Left lobe of liver (tissue), 2 donors: ENCODE data around the gene C1orf122. TPM values are rescaled to one million over a fixed set of nuclear protein-coding genes. Genes with fewer than 3 reads are reported as not detected.

Experiments used
- ATAC-seq: fragments of 200-7000 bp; cut with Tn5 transposase; one replicate; pipeline ENCODE4 v1.9.1; 2020; ENCODE audit warnings: mild to moderate bottlenecking, moderate library complexity
- DNase-seq: peaks from one replicate; pipeline ENCODE4 v3.0.0-alpha.2; 2020; ENCODE audit warnings: low spot score
- total RNA-seq: library from RNA; stranded (reverse); gene quantifications from one replicate; pipeline ENCODE4 v1.2.1, GENCODE V29; 2021
- donor health status: DM: no; HTN: no; CAD: no; lungs with moderate emphysema.
- donor health status: DM: no; HTN: yes; CAD: no.

Gene C1orf122
- total RNA-seq, 1 donor from 2014 or later, result 36.1 TPM

DNA sequence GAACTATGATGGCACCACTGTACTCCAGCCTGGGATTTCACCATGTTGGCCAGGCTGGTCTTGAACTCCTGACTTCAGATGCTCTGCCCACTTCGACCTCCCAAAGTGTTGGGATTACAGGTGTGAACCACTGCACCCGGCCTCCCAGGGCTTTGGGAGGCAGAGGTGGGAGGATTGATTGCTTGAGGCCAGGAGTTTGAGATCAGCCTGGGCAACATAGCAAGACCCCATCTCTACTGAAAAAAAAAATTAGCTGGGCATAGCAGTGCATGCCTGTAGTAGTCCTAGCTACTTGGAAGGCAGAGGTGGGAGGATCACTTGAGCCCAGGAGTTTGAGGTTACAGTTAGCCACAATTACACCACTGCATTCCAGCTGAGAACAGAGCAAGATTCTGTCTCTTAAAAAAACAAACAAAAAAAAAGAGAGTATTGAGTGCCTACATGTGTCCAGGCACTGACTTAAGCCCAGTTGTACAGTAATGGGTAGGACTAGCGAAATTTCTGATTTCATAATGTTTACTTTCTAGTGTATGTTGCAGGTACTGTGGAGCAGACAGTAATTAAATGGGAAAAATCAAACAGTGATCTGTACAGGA, 9.7 kb upstream of the C1orf122 start:
- no peak for ATAC-seq
- DNase-seq, result no peak

DNA sequence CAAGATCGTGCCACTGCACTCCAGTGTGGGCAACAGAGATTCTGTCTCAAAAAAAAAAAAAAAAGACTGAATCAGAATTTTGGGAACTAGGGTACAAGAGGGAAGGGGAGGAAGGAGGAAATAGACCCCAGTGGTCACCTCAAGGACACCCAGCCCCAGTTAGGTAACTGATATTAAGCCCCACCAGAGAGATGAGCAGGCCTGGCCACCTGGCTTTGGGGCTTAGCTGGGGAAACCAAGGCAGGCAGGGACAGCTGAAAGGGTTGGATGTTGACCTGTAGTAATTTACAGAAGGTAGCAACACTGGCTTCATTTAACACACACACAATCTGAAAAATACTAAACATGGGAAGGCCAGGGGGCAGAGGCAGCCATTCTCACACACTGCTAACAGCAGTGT, 5.2 kb upstream of the C1orf122 start:
- ATAC-seq, result no peak

GRCh38 chr1:37807220-37807554, 403 bp upstream of the C1orf122 start:
- ATAC-seq, result no peak
- no peak for DNase-seq

More for the DNA sequence above, 5.2 kb upstream of the C1orf122 start:
- no peak for DNase-seq

DNA sequence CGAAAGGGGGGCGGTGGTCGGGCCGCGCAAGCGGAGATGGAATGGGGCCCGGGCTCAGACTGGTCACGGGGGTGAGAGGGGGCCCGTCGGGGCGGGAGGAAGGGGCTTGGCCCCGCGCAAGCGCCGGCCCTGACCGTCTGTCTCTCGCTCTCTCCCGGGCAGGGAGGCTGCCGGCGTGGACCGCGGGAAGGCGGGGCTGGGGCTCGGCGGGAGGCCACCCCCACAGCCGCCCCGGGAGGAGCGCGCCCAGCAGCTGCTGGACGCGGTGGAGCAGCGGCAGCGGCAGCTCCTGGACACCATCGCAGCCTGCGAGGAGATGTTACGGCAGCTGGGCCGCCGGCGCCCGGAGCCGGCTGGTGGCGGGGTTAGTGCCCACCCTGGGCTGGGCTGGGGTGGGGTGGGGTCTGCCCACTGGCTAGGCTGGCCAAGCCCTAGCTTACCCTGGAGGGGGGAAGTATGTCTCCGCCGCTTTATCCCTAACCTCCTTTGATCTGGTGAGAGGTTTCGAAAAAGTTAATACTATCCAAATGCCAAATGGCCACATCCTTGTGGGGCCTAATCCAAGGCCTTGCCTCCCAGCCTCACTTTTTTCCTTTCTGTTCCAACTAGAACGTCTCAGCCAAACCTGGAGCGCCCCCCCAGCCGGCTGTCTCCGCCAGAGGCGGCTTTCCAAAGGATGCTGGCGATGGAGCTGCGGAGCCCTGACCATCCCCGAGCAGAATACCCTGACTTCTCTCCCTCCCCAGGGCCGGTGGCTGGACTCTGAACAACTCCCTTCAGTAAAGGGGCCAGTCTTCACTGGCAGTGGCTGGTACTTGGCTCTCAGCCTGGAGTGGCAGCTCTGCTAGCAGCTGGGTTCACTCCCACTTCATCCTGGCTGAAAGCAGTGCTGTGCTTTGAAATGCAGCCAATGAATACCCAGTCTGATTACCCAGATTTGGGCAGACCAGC, 1.1 kb downstream of the C1orf122 start:
- peak; percentile 79 for ATAC-seq
- DNase-seq, result peak; percentile 90

DNA sequence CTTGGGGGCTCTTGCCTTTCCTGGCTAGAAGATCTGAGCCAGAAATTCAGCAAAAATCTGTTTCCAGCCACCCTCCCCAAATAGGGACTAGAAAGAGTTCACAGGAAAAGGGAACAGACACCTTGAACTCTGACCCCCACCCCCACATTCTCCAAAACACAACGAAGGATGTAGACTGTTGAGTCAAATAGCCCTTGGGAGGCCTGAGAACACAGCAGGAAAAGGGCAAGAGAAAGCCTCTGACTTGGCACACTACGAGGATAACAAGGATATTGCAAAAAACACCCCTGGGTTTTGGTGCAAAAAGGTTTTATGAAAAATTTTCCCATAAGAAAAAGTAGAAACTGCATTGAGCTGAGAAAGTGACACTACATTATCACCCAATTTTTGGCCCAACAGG, 2.4 kb downstream of the C1orf122 start:
- ATAC-seq (no peak), DNase-seq (no peak)

DNA sequence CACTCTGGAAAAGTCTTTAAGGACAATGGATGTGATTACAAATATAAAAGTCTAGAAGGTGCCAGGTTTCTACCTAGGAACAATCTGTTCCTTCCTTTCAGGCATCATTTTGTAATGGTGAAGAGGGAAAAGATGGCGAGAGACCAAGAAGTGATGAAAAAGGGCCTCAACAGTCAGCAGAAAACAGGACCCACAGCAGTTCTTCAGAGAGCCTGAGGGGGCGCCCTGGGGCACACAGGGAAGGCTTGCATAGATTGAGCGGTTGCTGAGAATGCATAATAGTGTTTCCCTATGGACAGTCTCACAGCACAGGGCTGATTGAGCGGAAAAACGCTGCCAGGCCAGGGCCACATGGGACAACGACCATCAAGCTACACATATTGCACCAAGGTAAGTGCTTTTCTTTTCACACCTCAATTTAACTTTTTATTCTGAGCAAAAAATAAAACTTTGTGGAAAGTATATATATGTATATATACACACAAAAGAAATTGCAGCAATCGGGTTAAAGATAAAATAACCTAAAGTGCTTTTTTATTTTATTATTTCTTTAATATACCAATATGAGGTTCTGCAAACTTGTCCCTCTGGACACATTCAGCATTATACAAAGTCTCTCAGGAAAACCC, 3.6 kb downstream of the C1orf122 start:
- ATAC-seq, result peak; percentile 7

GRCh38 chr1:37813529-37814145, 6.0 kb downstream of the C1orf122 start:
- no peak for ATAC-seq
- DNase-seq, result no peak

More for the DNA sequence above, 3.6 kb downstream of the C1orf122 start:
- DNase-seq, result peak; percentile 56

GRCh38 chr1:37814252-37814651, 6.7 kb downstream of the C1orf122 start:
- DNase-seq, result no peak
- no peak for ATAC-seq

DNA sequence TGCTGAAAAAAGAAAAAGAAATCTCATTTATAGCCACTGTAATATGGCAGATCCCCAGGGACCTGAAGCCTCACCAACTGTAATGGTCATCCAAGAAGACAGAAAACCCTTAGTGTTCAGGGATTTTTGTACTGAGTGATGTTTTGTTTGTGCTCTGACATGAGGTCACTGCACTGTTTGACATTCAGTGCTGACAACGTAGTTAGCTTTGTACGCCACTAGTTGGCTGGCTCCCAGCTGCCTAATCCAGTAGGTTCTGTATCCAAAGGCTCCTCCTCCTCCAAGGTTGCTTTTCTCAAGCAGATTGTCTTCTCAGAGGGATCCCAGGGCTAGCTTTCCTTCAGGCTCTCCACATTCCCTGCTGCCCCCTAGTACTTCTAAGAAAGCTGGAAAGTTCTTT, 9.9 kb downstream of the C1orf122 start:
- ATAC-seq (peak; percentile 91), DNase-seq (peak; percentile 76)

DNA sequence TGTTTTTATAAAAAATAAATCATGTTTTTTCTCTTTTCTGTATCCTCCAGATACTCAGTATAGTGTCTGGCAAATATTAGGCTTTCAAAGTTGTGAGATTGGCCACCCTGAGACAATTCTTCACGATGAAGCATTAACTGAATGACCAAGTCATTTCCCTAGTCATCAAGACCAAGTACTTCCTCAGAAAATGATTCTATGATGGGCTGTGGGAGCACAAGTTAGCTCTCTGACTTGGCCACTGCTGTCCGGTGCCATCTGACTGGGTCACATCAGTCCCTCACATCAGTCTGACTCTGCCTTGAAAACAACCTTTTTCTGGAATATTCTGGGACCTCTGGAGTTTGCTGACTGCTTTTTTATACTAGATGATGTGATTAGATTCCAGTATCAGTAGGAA, 13.9 kb downstream of the C1orf122 start:
- DNase-seq (no peak), ATAC-seq (no peak)

DNA sequence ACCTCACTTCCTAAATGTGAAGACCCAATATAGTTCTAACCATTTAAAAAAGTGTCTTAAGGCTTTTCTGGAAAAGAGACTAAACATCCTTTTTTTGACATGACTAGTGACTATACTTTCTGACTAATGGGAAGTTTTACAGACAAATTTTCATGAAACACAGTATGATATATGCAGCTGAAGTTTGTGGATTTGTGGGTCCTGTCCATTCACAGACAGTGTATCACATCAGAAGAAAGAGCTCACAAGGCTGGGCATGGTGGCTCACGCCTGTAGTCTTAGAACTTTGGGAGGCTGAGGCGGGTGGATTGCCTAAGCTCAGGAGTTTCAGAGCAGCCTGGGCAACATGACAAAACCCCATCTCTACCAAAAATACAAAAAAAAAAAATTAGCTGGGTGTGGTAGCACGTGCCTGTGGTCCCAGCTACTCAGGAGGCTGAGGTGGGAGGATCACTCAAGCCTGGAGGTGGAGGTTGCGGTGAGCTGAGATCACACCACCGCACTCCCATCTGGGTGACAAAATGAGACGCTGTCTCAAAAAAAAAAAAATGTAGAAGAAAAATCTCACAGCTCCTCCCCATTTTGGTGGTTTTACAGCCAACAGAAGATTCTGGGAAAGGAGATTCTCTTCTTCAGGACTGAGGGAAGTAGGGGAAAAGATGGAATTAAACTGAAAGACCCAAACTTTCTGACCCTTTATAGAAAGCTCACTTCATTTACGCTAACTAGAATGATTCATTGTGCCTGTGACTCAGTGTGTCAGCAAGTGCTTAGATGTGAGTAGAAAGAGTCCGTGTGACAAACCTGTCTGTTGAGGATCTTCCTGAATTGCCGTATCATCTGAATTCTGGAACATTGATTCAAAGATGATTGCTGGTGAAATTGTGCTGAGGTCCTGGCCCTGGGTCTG, 15.6 kb downstream of the C1orf122 start:
- DNase-seq (no peak), ATAC-seq (no peak)

- ATAC-seq (no peak), DNase-seq (no peak)
These were observed 16.4 kb downstream of the C1orf122 start for GRCh38 chr1:37824001-37824400.

GRCh38 chr1:37825506-37825905, 17.9 kb downstream of the C1orf122 start:
- no peak for ATAC-seq
- no peak for DNase-seq

DNA sequence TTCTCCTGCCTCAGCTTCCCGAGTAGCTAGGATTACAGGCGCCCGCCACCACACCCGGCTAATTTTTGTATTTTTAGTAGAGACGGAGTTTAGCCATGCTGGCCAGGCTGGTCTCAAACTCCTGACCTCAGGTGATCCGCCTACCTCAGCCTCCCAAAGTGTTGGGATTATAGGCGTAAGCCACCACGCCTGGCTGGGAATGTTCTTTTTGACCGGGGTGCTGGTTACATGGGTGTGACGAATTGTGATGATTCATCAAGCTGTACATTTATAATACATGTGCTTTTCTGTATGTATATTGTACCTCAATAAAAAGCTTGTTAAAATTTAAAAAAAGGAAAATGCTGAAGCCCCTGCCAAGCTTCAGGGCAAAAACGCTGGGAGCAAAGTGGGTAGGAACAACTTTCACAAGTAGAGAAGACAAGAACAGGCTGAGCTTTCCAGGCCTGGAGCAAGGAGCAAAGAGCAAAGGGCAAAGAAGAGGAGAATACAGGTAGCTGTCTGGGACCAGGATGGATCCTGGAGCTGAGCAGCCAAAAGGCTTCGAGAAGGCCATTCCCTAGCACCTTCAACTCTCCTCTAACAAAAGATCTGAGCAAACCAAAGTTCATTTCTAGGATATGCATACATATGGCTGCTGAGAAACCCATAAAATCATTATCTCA, 21.0 kb downstream of the C1orf122 start:
- ATAC-seq, result peak; percentile 79
- DNase-seq, result no peak

DNA sequence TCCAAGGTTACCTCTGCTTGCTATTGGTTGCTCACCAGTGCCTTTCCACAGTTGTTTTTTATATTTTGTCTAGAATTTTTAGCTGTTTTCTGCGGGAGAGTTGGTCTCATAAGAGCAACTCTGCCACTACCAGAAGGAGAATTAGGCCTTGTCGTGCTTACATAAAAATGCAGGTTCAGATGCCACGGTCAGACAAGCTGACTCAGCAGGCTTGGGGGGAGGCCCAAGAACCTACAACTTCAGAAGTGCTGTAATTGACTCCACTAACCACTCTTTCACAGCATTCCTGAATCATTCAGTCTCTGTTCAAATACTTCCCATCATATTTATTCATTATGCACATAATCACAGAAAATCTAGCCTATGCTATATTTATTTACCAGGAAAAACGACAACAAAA, 23.5 kb downstream of the C1orf122 start:
- DNase-seq, result no peak
- no peak for ATAC-seq

DNA sequence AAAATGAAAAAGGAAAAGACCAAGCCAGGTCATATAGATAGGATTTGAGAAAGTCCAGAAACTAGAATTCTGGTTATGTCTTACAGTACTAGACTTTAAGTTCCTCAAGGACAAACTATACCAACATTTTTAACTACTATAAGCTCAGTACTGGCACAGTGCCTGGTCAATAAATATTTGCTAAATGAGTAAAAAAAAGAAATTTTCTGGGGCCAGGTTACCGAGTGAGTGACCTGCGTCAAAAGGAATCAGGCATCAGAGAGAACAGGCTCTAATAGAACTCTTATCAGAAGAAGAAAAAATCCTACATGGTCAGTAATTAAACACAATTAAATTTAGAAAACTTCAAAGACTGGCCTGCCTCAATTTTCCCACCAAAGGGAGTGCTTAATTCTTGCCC, 24.2 kb downstream of the C1orf122 start:
- DNase-seq, result no peak
- ATAC-seq, result no peak

- ATAC-seq (no peak), DNase-seq (no peak)
These were observed 29.2 kb downstream of the C1orf122 start for GRCh38 chr1:37836788-37837187.

- ATAC-seq (no peak), DNase-seq (no peak)
These were observed 32.1 kb downstream of the C1orf122 start for GRCh38 chr1:37839676-37840075.

DNA sequence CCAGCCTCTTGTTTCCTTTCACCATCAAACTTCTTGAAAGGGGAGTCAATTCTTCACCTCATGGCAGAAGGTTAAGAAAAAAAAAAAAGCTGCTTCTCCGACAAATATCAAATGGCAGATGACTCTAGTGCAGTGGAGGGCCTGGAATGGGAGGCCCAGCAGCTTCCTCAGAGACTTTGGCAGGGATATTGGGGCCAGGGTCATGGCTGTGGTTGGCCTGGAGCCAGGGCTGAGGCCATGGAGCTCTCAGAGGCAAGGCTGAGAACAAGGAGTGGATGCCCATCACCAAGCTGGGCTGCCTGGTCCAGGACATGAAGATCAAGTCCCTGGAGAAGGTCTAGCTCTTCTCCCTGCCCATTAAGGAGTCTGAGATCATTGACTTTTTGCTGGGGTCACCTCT, 33.1 kb downstream of the C1orf122 start:
- DNase-seq (no peak), ATAC-seq (no peak)

DNA sequence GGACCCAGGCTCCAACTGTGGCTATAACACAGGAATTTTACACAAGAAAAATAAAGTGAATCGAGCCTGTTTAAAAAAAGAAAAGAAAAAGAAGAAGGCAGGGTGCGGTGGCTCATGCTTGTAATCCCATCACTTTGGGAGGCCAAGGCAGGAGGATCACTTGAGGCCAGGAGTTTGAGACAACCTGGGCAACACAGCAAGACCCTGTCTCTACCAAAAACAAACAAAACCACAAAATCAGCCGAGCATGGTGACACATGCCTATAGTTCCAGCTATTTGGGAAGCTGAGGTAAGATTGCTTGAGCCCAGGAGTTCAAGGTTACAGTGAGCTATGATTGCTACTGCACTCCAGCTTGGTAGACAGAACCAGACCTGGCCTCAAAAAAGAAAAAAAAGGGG, 34.1 kb downstream of the C1orf122 start:
- ATAC-seq (no peak), DNase-seq (no peak)
